ENCODE measurements around the gene FHOD1. TPM values are rescaled to one million over a fixed set of nuclear protein-coding genes. Genes with fewer than 3 reads are reported as not detected.

FHOD1 gene
- total RNA-seq, 2 experiments from 2014 or later, result 102 to 105 TPM

- POLR2A ChIA-PET, result interaction anchor here (0.8 to 12.3 kb wide), 13 partner anchors 9 to 51 kb away, joined by 3 to 123 read pairs (median 5); partner anchors contain the start of genes E2F4, FHOD1 and SLC9A5
- intact Hi-C loops (cut with micrococcal nuclease), result no loop called here
- Mint-ChIP-seq H3K27ac (peak overlapping the region; percentile 100), H3K4me1 (ENCODE audit: low read depth) (peaks cover 38% of the 10 kb centered on the region), H3K27me3 (no peaks in the 10 kb centered on the region), H3K4me3 (peak overlapping the region; percentile 100), H3K9me3 (no peaks in the 10 kb centered on the region), H3K36me3 (ENCODE audit: low read depth) (peaks cover 47% of the 10 kb centered on the region)
- TF ChIP-seq CTCF (IDR thresholded peaks at IDR 0.05), result no peak
- DNase-seq (no peak), ATAC-seq (no peak)
- CTCF ChIA-PET, result interaction anchor here (1.0 to 2.5 kb wide), 15 partner anchors 12 to 335 kb away, joined by 3 to 13 read pairs (median 5); partner anchors contain the start of genes CTCF, E2F4, KCTD19 and LRRC36
Measured at GRCh38 chr16:67227567-67227921, 19.7 kb downstream of the FHOD1 start.

GRCh38 chr16:67226804-67227566 lies 20.3 kb downstream of the FHOD1 start, which contains the start of gene TMEM208:
TMEM208 (plus strand) TSS chr16:67227130; CDS start chr16:67227219, 89 bp downstream.
- peak within 1 kb of the TSS; percentile 100 for H3K27ac Mint-ChIP-seq
- no peaks in the 10 kb centered on the region for H3K9me3 Mint-ChIP-seq
- peak within 1 kb of the TSS; percentile 100 for H3K4me3 Mint-ChIP-seq
- peak; percentile 99 for DNase-seq
- POLR2A ChIA-PET, result interaction anchor here (0.8 to 12.3 kb wide), 13 partner anchors 9 to 50 kb away, joined by 3 to 123 read pairs (median 5); partner anchors contain the start of genes E2F4, FHOD1 and SLC9A5
- peaks cover 45% of the 10 kb centered on the region for H3K36me3 Mint-ChIP-seq (ENCODE audit: low read depth)
- intact Hi-C loops (cut with micrococcal nuclease), result no loop called here
- H3K27me3 Mint-ChIP-seq, result no peaks in the 10 kb centered on the region
- ATAC-seq, result peak; percentile 97
- CTCF ChIA-PET, result interaction anchor here (0.7 to 2.5 kb wide), 20 partner anchors 9 to 649 kb away, joined by 3 to 13 read pairs (median 4); partner anchors contain the start of genes CTCF, E2F4, KCTD19 and LRRC36
- no peak for TF ChIP-seq CTCF (IDR thresholded peaks at IDR 0.05)
- H3K4me1 Mint-ChIP-seq (ENCODE audit: low read depth), result peaks cover 38% of the 10 kb centered on the region

- no peak for TF ChIP-seq CTCF (IDR thresholded peaks at IDR 0.05)
- DNase-seq (no peak), ATAC-seq (peak; percentile 0)
- Mint-ChIP-seq H3K36me3 (ENCODE audit: low read depth) (peaks cover 38% of the 10 kb centered on the region), H3K4me1 (ENCODE audit: low read depth) (peaks cover 38% of the 10 kb centered on the region), H3K27me3 (no peaks in the 10 kb centered on the region), H3K9me3 (no peaks in the 10 kb centered on the region), H3K27ac (peak overlapping the region; percentile 75), H3K4me3 (peak overlapping the region; percentile 100)
- POLR2A ChIA-PET, result interaction anchor here (0.8 to 12.3 kb wide), 11 partner anchors 8 to 41 kb away, joined by 3 to 123 read pairs (median 5); partner anchors contain the start of genes FHOD1 and SLC9A5
- CTCF ChIA-PET, result interaction anchor here (0.7 to 2.5 kb wide), 19 partner anchors 9 to 650 kb away, joined by 3 to 13 read pairs (median 5); partner anchors contain the start of genes CTCF, E2F4, KCTD19 and LRRC36
- intact Hi-C loops (cut with micrococcal nuclease), result no loop called here
Measured at GRCh38 chr16:67226295-67226803, 20.9 kb downstream of the FHOD1 start.

- intact Hi-C loops (cut with micrococcal nuclease), result no loop called here
- peaks cover 19% of the 10 kb centered on the region for H3K36me3 Mint-ChIP-seq (ENCODE audit: low read depth)
- H3K4me3 Mint-ChIP-seq, result no peak overlapping the region
- POLR2A ChIA-PET, result interaction anchor here (0.6 to 1.5 kb wide), 6 partner anchors 9 to 246 kb away, joined by 3 to 5 read pairs (median 4); partner anchors contain the start of gene FHOD1
- DNase-seq, result no peak
- H3K4me1 Mint-ChIP-seq (ENCODE audit: low read depth), result peaks cover 35% of the 10 kb centered on the region
- no peak for TF ChIP-seq CTCF (IDR thresholded peaks at IDR 0.05)
- CTCF ChIA-PET, result interaction anchor here (1.0 to 1.8 kb wide), 2 partner anchors 14 to 69 kb away, joined by 3 to 5 read pairs; no protein-coding TSS in a partner anchor
- no peaks in the 10 kb centered on the region for H3K27me3 Mint-ChIP-seq
- H3K9me3 Mint-ChIP-seq, result no peaks in the 10 kb centered on the region
- ATAC-seq, result no peak
- H3K27ac Mint-ChIP-seq, result no peak overlapping the region
Measured at GRCh38 chr16:67223992-67224391, 23.3 kb downstream of the FHOD1 start.

Data from activated CD8-positive, alpha-beta T cell treated with anti-CD3 and anti-CD28 coated beads for 36 hours (primary cell).